ENCODE measurements around the gene PLCL1.

Gene PLCL1

DNA sequence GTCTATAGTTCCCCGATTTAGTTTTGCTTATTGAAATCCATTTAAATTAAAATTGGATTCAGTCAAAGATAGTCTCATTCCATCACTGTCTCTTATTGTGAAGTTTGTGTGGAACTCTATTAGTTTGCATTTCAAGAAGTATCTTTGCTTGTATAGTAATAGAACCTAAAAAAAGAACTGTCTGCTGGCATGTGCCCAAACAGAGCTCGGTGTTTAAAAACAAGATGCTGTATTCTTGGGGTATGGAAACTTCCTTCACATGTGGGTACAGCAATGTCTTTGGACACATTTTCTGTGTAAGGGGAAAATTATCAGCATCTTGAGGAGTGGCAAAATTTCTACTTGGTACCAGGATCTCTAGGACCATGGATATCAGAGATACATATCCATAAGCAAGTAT, 292.6 kb downstream of the PLCL1 start:
- no peak overlapping the region for H3K9ac ChIP-seq
- H3K4me3 ChIP-seq = no peak overlapping the region
- peaks cover 0 to 65% (median 0%) of the 10 kb centered on the region in 10 experiments; a peak in 6 of 20 replicates for H3K4me1 ChIP-seq
- no peak for TF ChIP-seq Cebpa-rat (IDR thresholded peaks at IDR 0.05)
- no peaks in the 10 kb centered on the region for H4K20me1 ChIP-seq
- peak overlapping the region in 2 of 11 experiments; percentile 56 to 58; a peak in 4 of 22 replicates for H3K4me2 ChIP-seq
- H3K27me3 ChIP-seq = no peaks in the 10 kb centered on the region
- no peaks in the 10 kb centered on the region for H3K9me3 ChIP-seq (replicated peaks in 1 of 11)
- H3K36me3 ChIP-seq = no peaks in the 10 kb centered on the region
- H3K27ac ChIP-seq = no peak overlapping the region

DNA sequence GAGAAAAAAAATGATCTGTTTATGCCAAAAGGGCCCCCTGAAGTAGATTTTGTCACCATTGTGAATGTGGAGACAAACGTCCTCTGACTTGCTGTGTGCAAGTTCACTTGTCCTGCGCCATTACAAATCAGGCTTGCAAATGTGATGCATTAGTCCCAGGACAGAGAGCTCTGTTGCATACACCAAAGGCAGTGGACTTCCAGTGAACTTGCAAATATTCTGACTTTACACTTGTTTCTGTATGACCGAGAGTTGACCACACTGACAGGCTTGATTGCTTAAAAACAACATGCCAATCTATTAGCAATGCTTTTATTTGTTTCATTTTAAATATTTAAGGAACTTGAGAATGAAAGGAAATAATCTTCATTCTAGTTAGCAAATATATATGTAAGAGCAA, 293.2 kb downstream of the PLCL1 start:
- Histone ChIP-seq H3K4me3 (no peak overlapping the region), H3K9me3 (replicated peaks in 1 of 11) (no peaks in the 10 kb centered on the region), H4K20me1 (no peaks in the 10 kb centered on the region), H3K36me3 (no peaks in the 10 kb centered on the region), H3K4me1 (peaks cover 0 to 71% (median 0%) of the 10 kb centered on the region in 10 experiments; a peak in 6 of 20 replicates), H3K9ac (no peak overlapping the region), H3K27me3 (no peaks in the 10 kb centered on the region), H3K4me2 (peak overlapping the region in 2 of 11 experiments; percentile 56 to 58; a peak in 4 of 22 replicates), H3K27ac (no peak overlapping the region)
- no peak for TF ChIP-seq Cebpa-rat (IDR thresholded peaks at IDR 0.05)

DNA sequence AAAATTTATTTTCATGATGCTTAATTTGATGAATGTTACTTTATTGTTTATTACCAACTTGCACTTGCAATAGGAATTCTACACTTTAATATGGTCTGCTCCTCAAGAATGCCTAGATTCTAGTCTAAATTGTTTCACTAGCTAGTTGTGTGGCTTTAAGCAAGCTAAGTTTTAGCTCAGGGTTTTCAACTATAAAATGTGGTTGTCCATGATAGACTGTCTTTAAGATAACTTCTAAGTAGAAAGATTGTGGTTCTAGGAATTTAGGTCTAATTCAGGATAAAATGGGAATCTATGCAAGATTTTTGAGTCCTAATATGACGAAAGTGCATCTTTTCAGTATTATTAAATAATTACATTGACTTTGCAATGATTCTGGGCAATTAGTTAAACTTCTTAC, 294.0 kb downstream of the PLCL1 start:
- Histone ChIP-seq H3K4me2 (peak overlapping the region in 2 of 11 experiments; percentile 56 to 58; a peak in 4 of 22 replicates), H3K4me1 (peaks cover 0 to 79% (median 0%) of the 10 kb centered on the region in 10 experiments; a peak in 6 of 20 replicates), H3K36me3 (no peaks in the 10 kb centered on the region), H4K20me1 (no peaks in the 10 kb centered on the region), H3K9me3 (replicated peaks in 1 of 11) (no peaks in the 10 kb centered on the region), H3K9ac (no peak overlapping the region), H3K27me3 (no peaks in the 10 kb centered on the region), H3K4me3 (no peak overlapping the region), H3K27ac (no peak overlapping the region)
- TF ChIP-seq Cebpa-rat (IDR thresholded peaks at IDR 0.05) = no peak

DNA sequence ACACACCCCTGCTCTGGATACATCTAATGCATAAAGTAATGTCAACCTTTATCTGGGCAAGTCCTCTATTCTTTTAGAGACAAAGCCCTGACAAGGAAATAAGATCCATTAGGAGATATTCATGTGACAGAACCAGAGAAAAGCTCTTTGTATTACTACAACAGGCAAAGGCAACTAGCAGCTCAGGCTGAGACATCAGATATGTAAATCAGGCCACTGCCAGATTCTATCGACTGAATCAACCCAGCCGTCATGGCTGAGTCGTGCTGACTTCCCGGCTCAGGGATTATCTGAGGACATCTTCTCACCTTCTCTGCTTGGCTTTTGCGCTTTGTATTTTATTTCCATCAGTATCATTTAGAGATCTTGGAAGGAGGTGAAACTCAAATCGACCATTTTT, 294.5 kb downstream of the PLCL1 start:
- Histone ChIP-seq H3K9me3 (replicated peaks in 1 of 11) (no peaks in the 10 kb centered on the region), H3K4me2 (peak overlapping the region in 2 of 11 experiments; percentile 28 to 40; a peak in 3 of 22 replicates), H3K27me3 (no peaks in the 10 kb centered on the region), H4K20me1 (no peaks in the 10 kb centered on the region), H3K36me3 (no peaks in the 10 kb centered on the region), H3K4me1 (peaks cover 0 to 84% (median 0%) of the 10 kb centered on the region in 10 experiments; a peak in 6 of 20 replicates), H3K27ac (no peak overlapping the region), H3K9ac (no peak overlapping the region), H3K4me3 (no peak overlapping the region)
- TF ChIP-seq Cebpa-rat (IDR thresholded peaks at IDR 0.05) = no peak

DNA sequence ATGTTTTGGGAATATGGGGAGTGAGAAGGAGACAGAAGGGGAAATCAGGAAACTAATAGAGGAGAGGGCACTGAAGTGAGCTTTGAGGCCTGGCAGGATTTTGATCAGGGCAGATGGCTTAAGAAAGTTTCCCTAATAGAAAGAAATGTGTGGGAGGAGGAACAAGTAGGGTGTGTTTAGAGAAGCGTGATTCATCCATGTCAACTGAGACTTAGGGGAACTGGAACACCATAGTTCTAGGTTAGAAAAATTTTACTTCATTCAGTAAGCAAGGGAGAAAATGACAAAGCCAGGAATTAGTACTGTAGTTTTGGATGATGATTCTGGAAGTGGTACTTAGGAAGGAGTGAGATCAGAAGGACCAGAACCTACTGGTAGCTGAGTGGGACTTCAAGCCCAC, 296.0 kb downstream of the PLCL1 start:
- Histone ChIP-seq H3K9me3 (replicated peaks in 1 of 11) (peaks cover 0 to 10% (median 0%) of the 10 kb centered on the region in 11 experiments; a peak in 2 of 22 replicates), H3K4me3 (no peak overlapping the region), H3K4me2 (peak overlapping the region in 3 of 11 experiments; percentile 56 to 85 (median 77); a peak in 6 of 22 replicates), H3K9ac (no peak overlapping the region; a peak in 1 of 22 replicates), H3K36me3 (no peaks in the 10 kb centered on the region), H3K27me3 (no peaks in the 10 kb centered on the region), H4K20me1 (no peaks in the 10 kb centered on the region), H3K4me1 (peaks cover 0 to 89% (median 0%) of the 10 kb centered on the region in 10 experiments; a peak in 6 of 20 replicates), H3K27ac (peak overlapping the region in 2 of 11 experiments; percentile 70 to 73; a peak in 5 of 22 replicates)
- TF ChIP-seq Cebpa-rat (IDR thresholded peaks at IDR 0.05) = no peak

DNA sequence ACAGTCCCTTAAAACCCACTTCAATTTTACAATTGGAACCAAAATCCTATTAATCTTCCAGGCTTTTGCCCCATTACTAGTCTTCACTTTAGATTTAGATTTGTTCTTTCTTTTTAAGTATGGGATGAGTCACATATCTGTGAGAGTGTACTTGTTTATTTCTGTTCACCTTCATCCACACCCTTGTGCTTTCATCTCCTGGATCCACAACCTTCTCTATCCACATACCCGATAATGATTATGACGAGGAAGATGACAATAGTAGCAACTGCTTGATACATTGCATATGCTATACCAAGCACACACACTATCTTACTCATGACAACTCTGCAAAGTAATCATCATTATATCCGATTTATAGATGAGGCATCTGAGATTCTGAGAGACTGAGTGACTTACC, 297.3 kb downstream of the PLCL1 start:
- Histone ChIP-seq H3K27ac (peak overlapping the region in 1 of 11 experiments; percentile 70; a peak in 2 of 22 replicates), H3K4me2 (peak overlapping the region in 3 of 11 experiments; percentile 56 to 85 (median 77); a peak in 5 of 22 replicates), H3K36me3 (no peaks in the 10 kb centered on the region), H3K4me1 (peaks cover 0 to 91% (median 4%) of the 10 kb centered on the region in 10 experiments; a peak in 9 of 20 replicates), H4K20me1 (no peaks in the 10 kb centered on the region), H3K27me3 (no peaks in the 10 kb centered on the region), H3K9ac (no peak overlapping the region), H3K4me3 (no peak overlapping the region), H3K9me3 (replicated peaks in 1 of 11) (peaks cover 0 to 12% (median 0%) of the 10 kb centered on the region in 11 experiments; a peak in 2 of 22 replicates)
- TF ChIP-seq Cebpa-rat (IDR thresholded peaks at IDR 0.05) = no peak

DNA sequence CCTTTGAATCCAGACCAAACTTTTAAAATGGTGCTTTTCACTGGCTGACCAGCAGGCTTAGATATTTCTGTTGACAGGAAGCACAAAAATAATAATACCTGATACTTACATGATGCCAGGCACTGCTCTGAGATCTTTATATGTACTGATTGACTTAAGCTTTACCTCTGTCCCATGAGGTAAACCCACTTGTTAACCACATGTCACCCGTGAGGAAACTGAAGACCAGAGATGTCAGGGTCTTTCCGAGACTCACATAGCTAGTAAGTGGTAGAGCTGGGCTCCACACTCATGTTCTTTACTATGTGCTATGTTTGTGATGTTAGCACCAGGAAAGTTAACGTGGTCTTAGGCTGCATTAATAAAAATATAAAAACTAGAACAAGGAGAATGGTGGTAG, 297.7 kb downstream of the PLCL1 start:
- H3K4me3 ChIP-seq = no peak overlapping the region
- no peaks in the 10 kb centered on the region for H3K36me3 ChIP-seq
- H3K4me1 ChIP-seq = peaks cover 0 to 91% (median 6%) of the 10 kb centered on the region in 10 experiments; a peak in 9 of 20 replicates
- peaks cover 0 to 12% (median 0%) of the 10 kb centered on the region in 11 experiments; a peak in 2 of 22 replicates for H3K9me3 ChIP-seq (replicated peaks in 1 of 11)
- no peaks in the 10 kb centered on the region for H3K27me3 ChIP-seq
- H3K4me2 ChIP-seq = peak overlapping the region in 2 of 11 experiments; percentile 77 to 85; a peak in 4 of 22 replicates
- peak overlapping the region in 1 of 11 experiments; percentile 46; a peak in 4 of 22 replicates for H3K27ac ChIP-seq
- no peak for TF ChIP-seq Cebpa-rat (IDR thresholded peaks at IDR 0.05)
- no peak overlapping the region for H3K9ac ChIP-seq
- H4K20me1 ChIP-seq = no peaks in the 10 kb centered on the region

DNA sequence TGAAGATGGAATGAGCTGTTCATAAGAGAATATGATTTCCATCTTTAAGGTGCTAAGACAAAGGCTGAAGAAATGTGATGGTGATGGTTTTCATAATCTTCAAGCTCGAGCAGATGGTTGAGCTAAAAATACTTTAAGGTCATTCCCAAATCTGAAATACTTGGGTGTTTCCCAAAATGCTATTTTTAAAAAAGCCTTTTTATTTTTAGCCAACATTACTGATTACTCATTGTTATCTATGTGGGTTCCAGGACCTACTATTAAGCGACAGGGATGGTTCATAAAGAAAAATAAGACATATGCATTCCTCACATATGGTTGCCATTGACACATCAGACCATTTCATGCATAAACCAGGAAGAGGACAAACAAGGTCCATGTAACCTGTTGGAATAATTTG, 298.5 kb downstream of the PLCL1 start:
- Histone ChIP-seq H3K9ac (no peak overlapping the region), H3K36me3 (no peaks in the 10 kb centered on the region), H3K4me1 (peaks cover 0 to 91% (median 7%) of the 10 kb centered on the region in 10 experiments; a peak in 9 of 20 replicates), H3K4me3 (no peak overlapping the region), H3K4me2 (peak overlapping the region in 3 of 11 experiments; percentile 5 to 85 (median 77); a peak in 5 of 22 replicates), H3K27me3 (no peaks in the 10 kb centered on the region), H3K27ac (peak overlapping the region in 1 of 11 experiments; percentile 46; a peak in 2 of 22 replicates), H4K20me1 (no peaks in the 10 kb centered on the region), H3K9me3 (replicated peaks in 1 of 11) (peaks cover 0 to 12% (median 0%) of the 10 kb centered on the region in 11 experiments; a peak in 2 of 22 replicates)
- no peak for TF ChIP-seq Cebpa-rat (IDR thresholded peaks at IDR 0.05)

DNA sequence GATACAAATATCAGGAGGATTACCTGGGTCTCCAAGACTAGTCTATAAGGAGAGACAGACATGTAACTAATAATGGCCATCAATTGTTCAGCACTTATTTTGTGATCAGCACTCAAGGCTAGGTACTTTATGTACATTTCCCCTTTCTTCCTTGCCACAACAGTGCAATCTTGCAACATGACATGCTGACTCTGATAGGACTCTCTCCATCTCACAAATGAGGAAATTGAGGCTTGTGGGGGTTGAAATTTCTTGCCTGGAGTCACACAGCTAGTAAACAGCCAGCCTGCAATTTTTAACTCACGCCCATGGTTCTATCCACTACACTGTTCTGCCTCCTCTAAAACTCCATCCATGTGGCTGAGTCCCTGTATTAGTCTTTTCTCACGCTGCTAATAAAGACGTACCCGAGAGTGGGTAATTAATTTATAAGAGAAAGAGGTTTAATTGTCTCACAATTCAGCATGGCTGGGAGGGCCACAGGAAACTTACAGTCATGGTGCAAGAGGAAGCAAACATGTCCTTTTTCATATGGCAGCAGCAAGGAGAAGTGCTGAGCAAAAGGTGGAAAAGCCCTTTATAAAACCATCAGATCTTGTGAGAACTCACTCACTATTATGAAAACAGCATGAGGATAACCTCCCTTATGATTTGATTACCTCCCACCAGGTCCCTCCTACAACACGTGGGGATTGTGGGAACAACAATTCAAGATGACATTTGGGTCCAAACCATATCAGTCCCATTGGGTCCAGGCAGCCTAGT, 302.4 kb downstream of the PLCL1 start:
- Histone ChIP-seq H3K4me3 (no peak overlapping the region), H3K27ac (peak overlapping the region in 6 of 11 experiments; percentile 22 to 87 (median 78); a peak in 12 of 22 replicates), H3K9me3 (replicated peaks in 1 of 11) (peaks cover 0 to 12% (median 0%) of the 10 kb centered on the region in 11 experiments; a peak in 2 of 22 replicates), H3K4me2 (peak overlapping the region in 5 of 11 experiments; percentile 50 to 78 (median 75); a peak in 10 of 22 replicates), H3K36me3 (no peaks in the 10 kb centered on the region), H3K27me3 (no peaks in the 10 kb centered on the region), H3K4me1 (peaks cover 0 to 78% (median 7%) of the 10 kb centered on the region in 10 experiments; a peak in 9 of 20 replicates), H3K9ac (peak overlapping the region in 5 of 11 experiments; percentile 14 to 61 (median 54); a peak in 6 of 22 replicates), H4K20me1 (no peaks in the 10 kb centered on the region)
- TF ChIP-seq Cebpa-rat (IDR thresholded peaks at IDR 0.05) = peak in 5 of 11 experiments; percentile 49 to 80 (median 66); a peak in 6 of 22 replicates
